Measurements from ENCODE around the gene DENND1C. TPM values are rescaled to one million over a fixed set of nuclear protein-coding genes. Genes with fewer than 3 reads are reported as not detected.

Gene DENND1C
- total RNA-seq, 2 experiments from 2014 or later, result 58.2 to 61.2 TPM

GRCh38 chr19:6424939-6425731 is 56.5 kb downstream of the DENND1C start:
- POLR2A ChIA-PET, result interaction anchor here (0.6 to 3.2 kb wide), 14 partner anchors 9 to 401 kb away, joined by 3 to 10 read pairs (median 4); partner anchors contain the start of gene DENND1C
- no peak for TF ChIP-seq CTCF (IDR thresholded peaks at IDR 0.05)
- peak; percentile 86 for ATAC-seq
- Mint-ChIP-seq H3K27ac (peak overlapping the region; percentile 95), H3K9me3 (peaks cover 4% of the 10 kb centered on the region), H3K36me3 (ENCODE audit: low read depth) (peaks cover 32% of the 10 kb centered on the region), H3K4me3 (peak overlapping the region; percentile 72), H3K27me3 (no peaks in the 10 kb centered on the region), H3K4me1 (ENCODE audit: low read depth) (peaks cover 35% of the 10 kb centered on the region)
- CTCF ChIA-PET, result interaction anchor here (1.1 to 1.3 kb wide), 4 partner anchors 56 to 439 kb away, joined by 3 to 4 read pairs (median 3); partner anchors contain the start of gene DENND1C
- intact Hi-C loops (cut with micrococcal nuclease), result no loop called here
- peak; percentile 100 for DNase-seq

GRCh38 chr19:6424195-6424938 is 57.2 kb downstream of the DENND1C start, which contains the start of gene KHSRP:
Gene KHSRP (minus strand): TSS chr19:6424811. CDS start chr19:6424701, 110 bp downstream.
- peaks cover 33% of the 10 kb centered on the region for H3K4me1 Mint-ChIP-seq (ENCODE audit: low read depth)
- POLR2A ChIA-PET, result interaction anchor here (0.6 to 3.2 kb wide), 11 partner anchors 8 to 401 kb away, joined by 3 to 10 read pairs (median 4); partner anchors contain the start of gene DENND1C
- ATAC-seq (no peak), DNase-seq (peak; percentile 33)
- H3K27me3 Mint-ChIP-seq, result no peaks in the 10 kb centered on the region
- intact Hi-C loops (cut with micrococcal nuclease), result no loop called here
- CTCF ChIA-PET, result interaction anchor here (1.1 to 1.3 kb wide), 2 partner anchors 57 to 439 kb away, joined by 3 to 4 read pairs; partner anchors contain the start of gene DENND1C
- H3K27ac Mint-ChIP-seq, result peak within 1 kb of the TSS; percentile 95
- H3K36me3 Mint-ChIP-seq (ENCODE audit: low read depth), result peaks cover 38% of the 10 kb centered on the region
- peak within 1 kb of the TSS; percentile 93 for H3K4me3 Mint-ChIP-seq
- no peak for TF ChIP-seq CTCF (IDR thresholded peaks at IDR 0.05)
- H3K9me3 Mint-ChIP-seq, result peaks cover 4% of the 10 kb centered on the region

GRCh38 chr19:6423499-6424194 is 57.9 kb downstream of the DENND1C start:
- TF ChIP-seq CTCF (IDR thresholded peaks at IDR 0.05), result no peak
- Mint-ChIP-seq H3K27me3 (no peaks in the 10 kb centered on the region), H3K4me3 (peak overlapping the region; percentile 93), H3K4me1 (ENCODE audit: low read depth) (peaks cover 33% of the 10 kb centered on the region), H3K9me3 (peaks cover 4% of the 10 kb centered on the region), H3K27ac (peak overlapping the region; percentile 91), H3K36me3 (ENCODE audit: low read depth) (peaks cover 44% of the 10 kb centered on the region)
- CTCF ChIA-PET, result interaction anchor here (1.3 kb wide), 1 partner anchor 58 kb away, joined by 4 read pairs; the partner anchor contains the start of gene DENND1C
- POLR2A ChIA-PET, result interaction anchor here (0.6 to 3.2 kb wide), 9 partner anchors 11 to 447 kb away, joined by 3 to 10 read pairs (median 4); partner anchors contain the start of genes DENND1C and PSPN
- intact Hi-C loops (cut with micrococcal nuclease), result no loop called here
- ATAC-seq, result no peak
- DNase-seq, result peak; percentile 64

- Mint-ChIP-seq H3K4me1 (ENCODE audit: low read depth) (peaks cover 33% of the 10 kb centered on the region), H3K27ac (peak overlapping the region; percentile 30), H3K27me3 (no peaks in the 10 kb centered on the region), H3K9me3 (peaks cover 4% of the 10 kb centered on the region), H3K4me3 (no peak overlapping the region), H3K36me3 (ENCODE audit: low read depth) (peaks cover 64% of the 10 kb centered on the region)
- no peak for DNase-seq
- ChIA-PET POLR2A (interaction anchor here (0.8 to 2.5 kb wide), 7 partner anchors 9 to 38 kb away, joined by 3 to 17 read pairs (median 4); partner anchors contain the start of gene SLC25A23), CTCF (interaction anchor here (0.9 to 1.4 kb wide), 2 partner anchors 10 to 16 kb away, joined by 3 to 5 read pairs; no protein-coding TSS in a partner anchor)
- TF ChIP-seq CTCF (IDR thresholded peaks at IDR 0.05), result no peak
- ATAC-seq, result no peak
- intact Hi-C loops (cut with micrococcal nuclease), result no loop called here
Measured at GRCh38 chr19:6421075-6422014, 60.2 kb downstream of the DENND1C start.

Measured in activated CD8-positive, alpha-beta T cell treated with anti-CD3 and anti-CD28 coated beads for 36 hours (primary cell).